Upper lobe of right lung (tissue), 1 donor: ENCODE results near the gene GUCY1A1. TPM values are rescaled to one million over a fixed set of nuclear protein-coding genes. Genes with fewer than 3 reads are reported as not detected.

Experiments used
- ATAC-seq: fragments of 200-7000 bp; cut with Tn5 transposase; one replicate; pipeline ENCODE4 v1.9.1; 2020; ENCODE audit warnings: mild to moderate bottlenecking, moderate library complexity
- DNase-seq: peaks from one replicate; pipeline ENCODE4 v3.0.0-alpha.2; 2020
- H3K27ac ChIP-seq: fragments of 200-600 bp; one replicate; pipeline ENCODE4 v1.8.0; 2022
- H3K27me3 ChIP-seq: fragments of 200-600 bp; one replicate; pipeline ENCODE4 v1.8.0; 2022; ENCODE audit warnings: mild to moderate bottlenecking
- H3K36me3 ChIP-seq: fragments of 200-600 bp; one replicate; pipeline ENCODE4 v1.8.0; 2022
- H3K4me1 ChIP-seq: fragments of 200-600 bp; one replicate; pipeline ENCODE4 v1.8.0; 2022
- H3K4me3 ChIP-seq: fragments of 200-600 bp; one replicate; pipeline ENCODE4 v1.8.0; 2022; ENCODE audit warnings: mild to moderate bottlenecking
- H3K9me3 ChIP-seq: fragments of 200-600 bp; one replicate; pipeline ENCODE4 v1.8.0; 2022
- intact Hi-C: fragments of 100-400 bp; cut with DNase I; formaldehyde crosslinking; loops from one replicate; pipeline ENCODE4 v1.11.0; 2022
- total RNA-seq: library from RNA; stranded (reverse); fragmentation: NEBNext Ultra II Directional; extraction: Animal tissue kit (Norgen Biotek cat#: 25700); gene quantifications from one replicate; pipeline ENCODE4 v1.2.1, GENCODE V29; 2021
- TF ChIP-seq, protein P1 (sequence below): fragments of 200-600 bp; IDR thresholded peaks from one replicate; pipeline ENCODE4 v1.8.0; 2022; ENCODE audit warnings: antibody characterized with exemption
- donor health status: DM: no; HTN: yes; CAD: no; lungs with severe emphysema.

The GUCY1A1 gene
- total RNA-seq, 1 donor from 2014 or later, result 76.0 TPM

DNA sequence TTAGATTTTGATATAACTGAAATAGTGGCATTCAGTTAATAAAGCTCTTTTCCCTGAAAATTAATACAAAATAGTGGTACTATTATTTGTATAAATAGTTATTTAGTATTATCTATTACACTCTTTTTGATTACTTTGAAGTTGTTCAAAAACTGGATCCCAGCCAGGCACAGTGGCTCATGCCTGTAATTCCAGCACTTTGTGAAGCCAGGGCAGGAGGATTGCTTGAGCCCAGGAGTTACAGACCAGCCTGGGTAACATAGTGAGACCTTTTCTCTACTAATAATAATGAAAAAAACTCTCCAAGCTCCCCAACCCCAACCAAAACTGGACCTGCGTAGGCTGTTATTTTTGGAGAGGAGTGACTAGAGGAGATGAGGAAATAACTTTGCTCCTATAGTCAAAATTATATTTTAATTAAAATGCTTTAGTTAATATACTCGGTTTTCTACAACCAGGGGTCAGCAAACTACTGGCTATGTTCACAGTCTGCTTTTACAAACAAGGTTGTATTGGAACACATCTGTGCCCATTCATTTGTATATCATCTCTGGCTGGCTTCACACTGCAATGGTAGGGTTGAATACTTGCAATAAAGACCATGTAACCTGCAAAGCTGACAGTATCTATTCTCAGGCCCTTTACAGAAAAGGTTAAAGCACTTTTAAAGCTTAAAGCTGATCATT, 27.6 kb downstream of the GUCY1A1 start:
- TF ChIP-seq, protein P1, sequence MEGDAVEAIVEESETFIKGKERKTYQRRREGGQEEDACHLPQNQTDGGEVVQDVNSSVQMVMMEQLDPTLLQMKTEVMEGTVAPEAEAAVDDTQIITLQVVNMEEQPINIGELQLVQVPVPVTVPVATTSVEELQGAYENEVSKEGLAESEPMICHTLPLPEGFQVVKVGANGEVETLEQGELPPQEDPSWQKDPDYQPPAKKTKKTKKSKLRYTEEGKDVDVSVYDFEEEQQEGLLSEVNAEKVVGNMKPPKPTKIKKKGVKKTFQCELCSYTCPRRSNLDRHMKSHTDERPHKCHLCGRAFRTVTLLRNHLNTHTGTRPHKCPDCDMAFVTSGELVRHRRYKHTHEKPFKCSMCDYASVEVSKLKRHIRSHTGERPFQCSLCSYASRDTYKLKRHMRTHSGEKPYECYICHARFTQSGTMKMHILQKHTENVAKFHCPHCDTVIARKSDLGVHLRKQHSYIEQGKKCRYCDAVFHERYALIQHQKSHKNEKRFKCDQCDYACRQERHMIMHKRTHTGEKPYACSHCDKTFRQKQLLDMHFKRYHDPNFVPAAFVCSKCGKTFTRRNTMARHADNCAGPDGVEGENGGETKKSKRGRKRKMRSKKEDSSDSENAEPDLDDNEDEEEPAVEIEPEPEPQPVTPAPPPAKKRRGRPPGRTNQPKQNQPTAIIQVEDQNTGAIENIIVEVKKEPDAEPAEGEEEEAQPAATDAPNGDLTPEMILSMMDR, result no peak
- H3K4me3 ChIP-seq, result no peak overlapping the region
- intact Hi-C loops, result no loop called here

DNA sequence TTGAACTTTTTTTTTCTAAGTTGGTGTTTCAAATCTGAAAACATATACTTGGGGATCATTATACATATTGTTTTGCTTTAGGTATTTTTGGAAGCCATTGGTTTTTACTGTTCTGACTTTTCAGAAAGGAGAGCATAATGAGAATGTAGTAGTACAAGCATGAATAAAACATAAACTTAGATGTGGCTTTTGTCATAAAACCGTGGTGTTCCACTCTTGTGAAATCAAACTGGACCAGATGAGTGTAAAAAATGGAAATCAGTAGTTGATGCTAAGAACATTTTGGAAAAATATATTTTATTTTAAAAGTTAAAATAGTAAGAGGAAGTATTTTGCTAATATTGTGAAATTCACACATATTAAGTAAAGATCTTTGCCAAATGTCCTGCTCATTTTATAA, 29.6 kb downstream of the GUCY1A1 start:
- H3K36me3 ChIP-seq, result peaks cover 6% of the 10 kb centered on the region
- peaks cover 37% of the 10 kb centered on the region for H3K4me1 ChIP-seq
- no peaks in the 10 kb centered on the region for H3K27me3 ChIP-seq
- H3K9me3 ChIP-seq, result no peaks in the 10 kb centered on the region
- H3K4me3 ChIP-seq, result no peak overlapping the region
- H3K27ac ChIP-seq, result no peak overlapping the region
- DNase-seq (no peak), ATAC-seq (no peak)
- intact Hi-C loops, result no loop called here
- TF ChIP-seq, protein P1, result no peak

More for the DNA sequence above, 27.6 kb downstream of the GUCY1A1 start:
- peaks cover 6% of the 10 kb centered on the region for H3K36me3 ChIP-seq
- no peak for DNase-seq
- ATAC-seq, result no peak
- H3K27me3 ChIP-seq, result no peaks in the 10 kb centered on the region
- no peaks in the 10 kb centered on the region for H3K9me3 ChIP-seq
- peaks cover 37% of the 10 kb centered on the region for H3K4me1 ChIP-seq
- peak overlapping the region; percentile 52 for H3K27ac ChIP-seq

GRCh38 chr4:155696726-155697125, 30.1 kb downstream of the GUCY1A1 start:
- intact Hi-C loops, result no loop called here
- Histone ChIP-seq H3K36me3 (peaks cover 11% of the 10 kb centered on the region), H3K4me1 (peaks cover 37% of the 10 kb centered on the region), H3K27me3 (no peaks in the 10 kb centered on the region), H3K27ac (no peak overlapping the region), H3K4me3 (no peak overlapping the region), H3K9me3 (no peaks in the 10 kb centered on the region)
- TF ChIP-seq, protein P1, result no peak
- ATAC-seq (no peak), DNase-seq (no peak)

GRCh38 chr4:155701827-155702226, 35.2 kb downstream of the GUCY1A1 start:
- H3K36me3 ChIP-seq, result peaks cover 20% of the 10 kb centered on the region
- H3K9me3 ChIP-seq, result no peaks in the 10 kb centered on the region
- intact Hi-C loops, result no loop called here
- H3K4me1 ChIP-seq, result peaks cover 16% of the 10 kb centered on the region
- TF ChIP-seq, protein P1, result no peak
- no peak overlapping the region for H3K27ac ChIP-seq
- DNase-seq (no peak), ATAC-seq (no peak)
- no peak overlapping the region for H3K4me3 ChIP-seq
- no peaks in the 10 kb centered on the region for H3K27me3 ChIP-seq

- intact Hi-C loops, result no loop called here
- Histone ChIP-seq H3K4me3 (no peak overlapping the region), H3K4me1 (peaks cover 19% of the 10 kb centered on the region), H3K27me3 (no peaks in the 10 kb centered on the region), H3K27ac (no peak overlapping the region), H3K9me3 (no peaks in the 10 kb centered on the region), H3K36me3 (peaks cover 19% of the 10 kb centered on the region)
- DNase-seq (no peak), ATAC-seq (peak; percentile 55)
- TF ChIP-seq, protein P1, result no peak
Measured at GRCh38 chr4:155703486-155704247, 37.0 kb downstream of the GUCY1A1 start.
